Right atrium auricular region (tissue), 2 donors: Measurements from ENCODE around the gene SPDYE4. TPM values are rescaled to one million over a fixed set of nuclear protein-coding genes. Genes with fewer than 3 reads are reported as not detected.
"Not testable (repeated sequence)": the region's sequence is repeated elsewhere in the genome, so short reads cannot be mapped to it uniquely, and the experiment has no call there.

ENCODE experiments used
- DNase-seq: peaks from one replicate; pipeline ENCODE4 v3.0.0-alpha.2; 2019; ENCODE audit warnings: low spot score
- H3K27ac ChIP-seq, 2 donors: fragments of 200-600 bp; sonication (generic); 1 replicate in 1 of 2; 2 replicates in 1 of 2; pipeline ENCODE4 v1.5.1; 2016 to 2019
- H3K27me3 ChIP-seq, 2 donors: fragments of 200-600 bp; sonication (generic); one replicate each; pipeline versions ENCODE4 v1.5.1 to v1.6.0; 2017 to 2019
- H3K36me3 ChIP-seq: fragments of 200-600 bp; sonication (generic); one replicate; pipeline ENCODE4 v1.5.1; 2016
- H3K4me1 ChIP-seq, 2 donors: fragments of 200-600 bp; sonication (generic); one replicate each; pipeline versions ENCODE4 v1.5.1 to v1.6.0; 2017 to 2019
- H3K4me3 ChIP-seq, 2 donors: fragments of 200-600 bp; sonication (generic); 1 replicate in 1 of 2; 2 replicates in 1 of 2; pipeline ENCODE4 v1.5.1; 2017 to 2019; ENCODE audit warnings: mild to moderate bottlenecking in 1 of 2, moderate library complexity in 1 of 2
- H3K9me3 ChIP-seq, 2 donors: fragments of 200-600 bp; sonication (generic); one replicate each; pipeline ENCODE4 v1.5.1; 2019
- CTCF ChIP-seq, 2 donors: fragments of 200-600 bp; sonication (generic); IDR thresholded peaks; one replicate each; pipeline ENCODE4 v1.5.1; 2019; ENCODE audit warnings: antibody characterized with exemption in 2 of 2
- total RNA-seq, 2 donors: library from RNA; depleted of rRNA; stranded (reverse); fragments of >200 nt; gene quantifications; one replicate each; pipeline ENCODE4 v1.1.0, GENCODE V29; 2016

The SPDYE4 gene, protein sequence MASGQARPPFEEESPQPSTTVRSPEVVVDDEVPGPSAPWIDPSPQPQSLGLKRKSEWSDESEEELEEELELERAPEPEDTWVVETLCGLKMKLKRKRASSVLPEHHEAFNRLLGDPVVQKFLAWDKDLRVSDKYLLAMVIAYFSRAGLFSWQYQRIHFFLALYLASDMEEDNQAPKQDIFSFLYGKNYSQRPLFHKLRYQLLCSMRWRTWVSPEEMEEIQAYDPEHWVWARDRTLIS
- not detected for total RNA-seq

DNA sequence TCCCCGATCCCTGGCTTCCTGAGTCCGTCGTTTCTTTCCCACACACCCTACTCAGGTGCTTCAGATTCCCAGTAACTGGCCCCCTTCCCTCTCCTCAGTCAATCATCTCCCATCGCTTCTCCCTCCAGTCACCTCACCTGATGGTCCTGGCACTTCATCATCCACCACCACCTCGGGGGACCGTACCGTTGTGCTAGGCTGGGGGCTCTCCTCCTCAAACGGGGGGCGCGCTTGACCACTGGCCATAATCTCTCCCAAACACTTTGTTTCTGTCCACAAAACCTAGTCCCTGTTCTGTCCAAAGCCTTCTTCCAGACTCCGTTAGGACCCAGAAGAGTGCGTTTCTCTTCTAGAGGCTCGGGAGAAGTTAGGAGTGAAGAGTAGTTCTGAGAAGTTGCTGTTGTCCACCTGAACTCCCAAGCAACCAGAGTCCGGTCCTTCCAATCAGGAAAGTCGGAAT is at the start of gene SPDYE4:
Gene SPDYE4, minus strand, starts transcription at position 410 of the 460 bp plus-strand sequence. Its CDS starts 164 bp downstream, at position 246.
- peak; percentile 26 for DNase-seq
- Histone ChIP-seq H3K4me1 (no peaks in the 10 kb centered on the region), H3K36me3 (no peaks in the 10 kb centered on the region), H3K27me3 (no peaks in the 10 kb centered on the region), H3K4me3 (no peak within 1 kb of the TSS), H3K27ac (no peak within 1 kb of the TSS), H3K9me3 (no peaks in the 10 kb centered on the region)
- TF ChIP-seq CTCF (IDR thresholded peaks at IDR 0.05), result no peak

DNA sequence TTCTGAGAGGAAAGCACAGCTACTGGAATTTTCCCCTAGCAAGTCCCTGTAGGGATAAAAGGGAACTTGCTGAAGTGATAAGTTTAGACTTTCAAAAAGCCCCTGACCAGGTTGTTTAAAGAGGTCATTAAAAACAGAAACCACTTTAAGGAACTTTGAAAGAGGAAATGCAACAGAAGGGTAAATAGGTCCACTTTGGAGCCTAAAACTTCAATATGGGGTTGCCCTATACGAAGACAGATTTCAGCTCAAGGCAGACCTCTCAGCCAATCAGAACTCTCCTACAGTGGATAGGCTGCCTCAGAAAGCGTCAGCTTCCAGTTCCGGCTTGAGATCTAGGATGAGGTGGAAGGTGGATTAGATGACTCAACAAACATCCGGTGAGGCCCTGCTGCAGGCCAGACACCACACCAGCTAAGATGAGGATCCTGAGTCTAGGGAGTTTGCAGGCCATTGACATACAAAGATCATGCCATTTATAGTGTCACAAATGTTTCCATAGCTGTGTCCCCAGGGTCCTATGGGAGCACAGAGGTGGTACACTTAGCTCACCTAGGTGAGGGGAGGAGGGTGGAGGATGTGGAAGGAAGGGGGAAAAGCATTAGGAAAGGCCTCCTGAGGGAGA is 48.7 kb upstream of the SPDYE4 start:
- H3K27ac ChIP-seq, result no peak overlapping the region
- H3K36me3 ChIP-seq, result no peaks in the 10 kb centered on the region
- peaks cover 0 to 21% of the 10 kb centered on the region in 2 donors for H3K9me3 ChIP-seq
- TF ChIP-seq CTCF (IDR thresholded peaks at IDR 0.05), result no peak
- no peak overlapping the region for H3K4me3 ChIP-seq
- no peak for DNase-seq
- no peaks in the 10 kb centered on the region for H3K27me3 ChIP-seq
- no peaks in the 10 kb centered on the region for H3K4me1 ChIP-seq

GRCh38 chr17:8806253-8806925 is 48.0 kb upstream of the SPDYE4 start:
- H3K36me3 ChIP-seq, result no peaks in the 10 kb centered on the region
- H3K9me3 ChIP-seq, result peaks cover 0 to 20% of the 10 kb centered on the region in 2 donors
- no peak for DNase-seq
- H3K4me3 ChIP-seq, result no peak overlapping the region
- no peak overlapping the region for H3K27ac ChIP-seq
- H3K27me3 ChIP-seq, result no peaks in the 10 kb centered on the region
- no peaks in the 10 kb centered on the region for H3K4me1 ChIP-seq
- TF ChIP-seq CTCF (IDR thresholded peaks at IDR 0.05), result no peak

DNA sequence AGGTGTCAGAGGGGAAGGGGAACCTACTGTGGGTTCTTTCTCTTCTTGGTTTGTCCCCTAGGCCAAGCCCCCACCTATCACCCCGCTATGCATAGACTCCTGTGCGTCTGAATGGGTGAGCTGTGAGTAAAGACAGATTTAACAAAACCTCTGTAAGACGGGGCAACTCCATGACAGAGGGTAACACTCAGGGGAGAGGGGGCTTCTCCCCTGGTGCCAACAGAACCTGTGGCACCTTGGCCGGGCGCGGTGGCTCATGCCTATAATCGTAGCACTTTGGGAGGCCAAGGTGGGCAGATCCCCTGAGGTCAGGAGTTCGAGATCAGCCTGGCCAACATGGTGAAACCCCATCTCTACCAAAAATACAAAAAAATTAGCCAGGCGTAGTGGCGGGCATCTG is 47.0 kb upstream of the SPDYE4 start:
- not testable (repeated sequence) for DNase-seq, H3K4me1 ChIP-seq, H3K27me3 ChIP-seq, H3K27ac ChIP-seq, H3K4me3 ChIP-seq, H3K36me3 ChIP-seq
- H3K9me3 ChIP-seq, result peaks cover 0 to 14% of the 10 kb centered on the region in 2 donors

GRCh38 chr17:8803531-8804420 is 45.4 kb upstream of the SPDYE4 start:
- H3K27me3 ChIP-seq, result no peaks in the 10 kb centered on the region
- H3K27ac ChIP-seq, result no peak overlapping the region
- H3K9me3 ChIP-seq, result peaks cover 0 to 4% of the 10 kb centered on the region in 2 donors
- peaks cover 0 to 8% of the 10 kb centered on the region in 2 donors for H3K4me1 ChIP-seq
- H3K36me3 ChIP-seq, result no peaks in the 10 kb centered on the region
- no peak overlapping the region for H3K4me3 ChIP-seq
- TF ChIP-seq CTCF (IDR thresholded peaks at IDR 0.05), result peak in 1 of 2 donors; percentile 30
- DNase-seq, result no peak
